ENCODE data around the gene RFX2.

Gene RFX2

DNA sequence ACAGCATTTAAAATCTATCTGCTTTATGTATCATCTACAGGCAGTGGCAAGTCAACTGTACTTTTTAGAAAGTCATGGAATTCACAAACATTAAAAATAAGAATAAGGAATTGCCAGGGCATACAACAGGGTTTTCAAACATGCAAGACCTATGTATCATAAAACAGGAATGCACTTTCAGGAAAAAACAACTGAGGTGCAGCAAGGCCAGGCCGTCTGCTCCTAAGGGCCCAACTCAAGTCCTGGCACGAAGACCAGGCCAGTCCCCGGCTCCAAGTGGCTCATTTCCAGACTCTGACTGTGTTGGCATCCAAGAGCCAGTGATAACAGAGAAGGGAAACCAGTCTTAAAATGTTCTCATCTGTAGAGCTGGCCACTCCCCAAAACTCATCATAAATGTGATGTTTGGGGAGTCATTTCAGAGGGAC, 7.1 kb downstream of the RFX2 start:
- no peak for DNase-seq

GRCh38 chr19:6101991-6102390, 8.3 kb downstream of the RFX2 start:
- no peak for DNase-seq

- DNase-seq: no peak
Observed at GRCh38 chr19:6101291-6101825, 8.9 kb downstream of the RFX2 start.

DNA sequence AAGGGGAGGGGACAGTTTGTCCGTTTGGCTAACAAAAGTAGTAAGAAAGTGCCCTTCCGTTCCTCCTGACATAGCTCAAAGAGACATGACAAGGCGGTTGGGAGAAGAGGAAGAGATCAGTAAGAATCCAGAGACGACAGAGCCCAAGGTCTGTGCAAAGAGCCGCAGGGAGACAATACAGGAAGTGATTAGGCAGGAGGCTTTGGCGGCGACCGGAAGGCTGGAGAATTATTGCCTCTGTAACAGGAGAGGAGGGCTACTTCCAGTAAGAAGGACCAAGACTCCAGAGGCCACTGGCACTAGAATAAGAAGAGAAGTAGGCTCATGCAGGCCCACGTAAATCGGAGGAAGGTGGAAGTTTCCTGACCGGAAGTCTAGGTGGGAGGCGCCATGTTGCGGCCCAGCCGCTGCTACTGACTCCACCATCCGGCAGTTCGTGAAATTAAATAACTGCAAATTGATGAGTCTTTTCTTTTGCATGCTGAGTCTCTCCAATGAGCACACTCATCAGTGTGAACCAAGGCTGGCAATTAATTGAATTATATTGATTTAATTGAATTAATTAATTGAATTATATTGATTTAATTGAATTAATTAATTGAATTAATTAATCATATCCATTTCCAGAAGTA, 9.9 kb downstream of the RFX2 start:
- no peak for DNase-seq

- no peak for DNase-seq
Observed at GRCh38 chr19:6099599-6099998, 10.7 kb downstream of the RFX2 start.

- no peak for DNase-seq
Observed at GRCh38 chr19:6099033-6099432, 11.3 kb downstream of the RFX2 start.

- DNase-seq: no peak
Observed at GRCh38 chr19:6098574-6098973, 11.7 kb downstream of the RFX2 start.

DNA sequence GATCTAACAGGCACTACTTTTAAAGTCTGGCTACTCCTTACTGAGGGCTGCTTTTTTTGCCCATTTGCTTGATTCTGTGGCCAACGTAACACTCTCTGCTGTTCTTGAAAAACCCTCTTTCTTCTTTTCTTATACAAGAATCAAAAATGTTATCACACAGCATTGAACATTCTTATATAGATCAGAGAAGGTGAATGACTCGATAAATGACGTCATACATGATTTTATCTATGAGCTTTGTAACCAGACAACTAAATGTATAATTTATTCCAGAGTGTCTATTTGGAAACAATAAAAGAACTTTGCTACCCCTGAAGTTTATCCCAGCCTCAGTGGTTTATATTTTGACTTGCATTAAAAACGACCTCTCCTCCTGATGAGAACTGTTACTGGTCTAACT, 12.4 kb downstream of the RFX2 start:
- DNase-seq: no peak

- no peak for DNase-seq
Observed at GRCh38 chr19:6095760-6096159, 14.5 kb downstream of the RFX2 start.

- peak; percentile 95 for DNase-seq
Observed at GRCh38 chr19:6092329-6093286, 17.7 kb downstream of the RFX2 start.

GRCh38 chr19:6091771-6092291, 18.5 kb downstream of the RFX2 start:
- no peak for DNase-seq

GRCh38 chr19:6090634-6091033, 19.7 kb downstream of the RFX2 start:
- DNase-seq: no peak

DNA sequence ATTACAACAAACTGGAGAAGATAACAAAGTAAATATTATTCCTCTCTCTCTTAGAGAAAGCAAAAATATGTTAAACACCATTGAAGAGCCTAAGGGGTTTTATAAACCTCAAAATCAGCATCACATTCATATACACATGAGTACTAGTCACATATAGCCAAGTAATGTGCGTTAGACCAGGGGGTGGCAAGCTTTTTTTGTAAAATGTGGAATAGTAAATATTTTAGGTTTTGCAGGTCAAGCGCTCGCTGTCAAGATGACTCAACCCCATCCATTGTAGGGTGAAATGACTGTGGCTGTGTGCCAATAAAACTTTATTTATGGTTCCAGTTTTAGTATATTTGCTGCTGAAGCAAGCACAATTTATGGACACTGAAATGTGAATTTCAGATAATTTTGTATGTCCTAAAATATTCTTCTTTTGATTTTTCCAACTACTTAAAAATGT, 21.7 kb downstream of the RFX2 start:
- DNase-seq: no peak

GRCh38 chr19:6087074-6087571, 23.2 kb downstream of the RFX2 start:
- peak; percentile 96 for DNase-seq

GRCh38 chr19:6086068-6086788, 24.1 kb downstream of the RFX2 start:
- no peak for DNase-seq

- DNase-seq: no peak
Observed at GRCh38 chr19:6084821-6085220, 25.5 kb downstream of the RFX2 start.

DNA sequence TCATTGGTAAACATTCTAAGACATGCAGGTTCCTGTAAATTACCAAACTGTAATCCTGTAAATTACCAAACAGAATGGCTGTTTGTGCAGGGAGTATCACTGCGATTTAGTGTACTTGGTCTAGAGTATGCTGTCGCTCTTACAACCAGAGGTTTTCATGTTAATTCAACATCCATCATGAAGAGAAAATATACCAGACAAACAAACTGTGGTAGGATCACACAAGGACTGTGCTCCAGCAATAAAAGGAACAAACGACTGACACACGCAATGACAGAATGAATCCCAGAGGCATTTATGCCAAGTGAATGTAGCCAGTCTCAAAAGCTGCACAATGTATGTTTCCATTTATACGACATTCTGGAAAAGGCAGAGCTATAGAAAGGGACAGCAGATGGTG, 31.2 kb downstream of the RFX2 start:
- no peak for DNase-seq

DNA sequence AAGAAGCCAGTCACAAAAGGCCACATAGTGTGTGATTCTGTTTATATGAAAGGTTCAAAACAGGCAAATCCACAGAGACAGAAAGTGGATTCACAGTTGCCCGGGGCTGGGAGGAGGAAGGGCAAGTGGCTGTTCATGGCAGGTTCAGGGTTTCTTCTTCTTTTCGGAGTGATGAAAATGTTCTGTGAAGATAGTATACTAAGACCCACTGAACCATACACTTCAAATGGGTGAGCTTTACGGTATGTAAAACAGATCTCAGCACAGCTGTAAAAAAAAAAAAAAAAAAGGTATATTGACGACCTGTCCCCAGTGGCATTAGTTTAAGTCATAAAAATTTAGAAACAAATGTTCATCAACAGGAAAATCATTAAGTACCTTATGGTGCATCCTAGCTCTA, 32.2 kb downstream of the RFX2 start:
- DNase-seq: no peak

DNA sequence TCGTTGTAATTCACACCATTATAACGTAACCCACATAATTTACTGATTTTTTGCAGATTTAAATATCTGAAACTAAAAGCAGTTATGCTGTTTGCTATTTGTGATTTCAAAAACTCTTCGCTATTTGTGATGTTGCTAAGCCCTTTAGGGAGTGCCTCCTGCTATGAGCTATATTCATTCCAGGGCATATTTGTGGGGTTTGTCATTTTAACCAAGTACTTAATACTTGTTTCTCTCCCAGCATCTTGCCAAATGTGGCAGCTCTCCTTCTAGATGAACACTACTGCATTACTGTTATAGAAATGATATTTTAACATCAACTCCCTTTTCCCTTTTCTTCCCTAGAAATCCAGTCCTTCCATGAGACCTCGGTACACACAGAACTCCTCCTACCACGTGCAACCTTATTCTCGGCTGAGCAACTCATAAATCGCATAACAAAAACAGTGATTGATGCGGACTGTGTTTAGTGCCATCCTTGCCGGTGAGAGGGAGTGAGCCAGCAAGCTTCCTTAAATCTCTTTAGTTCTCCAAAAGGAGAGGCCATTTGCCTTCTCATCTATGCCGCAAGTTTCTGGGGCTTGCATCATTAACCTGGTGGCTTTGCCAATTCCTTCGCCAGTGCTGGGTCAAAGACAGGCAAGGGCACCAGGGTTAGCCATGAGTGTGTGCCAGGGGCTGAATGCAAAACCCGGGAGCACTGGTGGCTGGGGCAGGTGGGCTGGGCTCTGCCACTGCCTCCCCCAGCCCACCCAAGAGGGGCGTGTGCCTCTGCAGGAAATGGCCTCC, 33.4 kb downstream of the RFX2 start:
- no peak for DNase-seq

DNA sequence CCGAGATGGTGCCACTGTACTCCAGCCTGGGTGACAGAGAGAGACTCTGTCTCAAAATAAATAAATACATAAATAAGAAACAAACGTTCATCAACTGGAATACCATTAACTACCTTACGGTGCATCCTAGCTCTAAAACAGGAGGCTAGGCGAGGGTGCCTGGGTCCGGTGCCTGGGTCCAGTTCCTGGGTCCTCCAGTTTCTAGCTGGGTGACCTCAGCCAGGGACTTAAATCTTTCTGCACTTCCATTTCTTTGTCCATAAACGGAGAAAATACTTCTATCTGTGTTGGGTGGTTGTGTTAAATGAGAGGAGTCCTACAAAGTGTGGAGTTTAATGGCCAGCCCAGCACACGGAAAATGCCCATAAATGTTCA, 34.0 kb downstream of the RFX2 start:
- DNase-seq: no peak

- DNase-seq: no peak
Observed at GRCh38 chr19:6074709-6075403, 35.4 kb downstream of the RFX2 start.

Data from islet precursor cell (in vitro differentiated cells).